GM21528 (cell line): ENCODE data around the gene AFG3L2.
"Not testable (repeated sequence)": the region's sequence is repeated elsewhere in the genome, so short reads cannot be mapped to it uniquely, and the experiment has no call there.

ENCODE experiments used
- ATAC-seq: cut with Tn5 transposase; IDR thresholded peaks from one replicate; pipeline ENCODE4 v1.9.1; 2021; ENCODE audit warnings: mild to moderate bottlenecking, moderate library complexity; ENCODE audit not compliant: unreplicated experiment, low FRiP score

The AFG3L2 gene

DNA sequence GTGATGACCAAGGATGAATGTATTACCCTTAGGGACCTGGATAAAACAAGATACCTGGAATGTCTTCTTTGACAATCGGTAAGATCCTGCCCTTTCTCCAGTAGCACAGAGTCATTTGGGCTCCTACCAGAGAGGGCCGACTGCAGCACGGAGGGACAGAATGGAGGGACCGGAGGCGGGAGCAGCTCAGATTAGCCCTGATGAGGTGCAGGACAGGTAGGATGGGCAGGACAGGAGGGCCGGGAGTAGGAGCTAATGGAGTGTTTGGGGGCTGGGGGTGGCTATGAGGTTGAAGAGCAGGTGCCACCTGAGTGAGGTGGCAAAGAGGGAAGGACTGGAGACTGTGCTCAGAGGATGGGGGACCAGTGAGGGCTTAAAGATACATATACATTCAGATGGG, 20.8 kb upstream of the AFG3L2 start:
- no peak for ATAC-seq

DNA sequence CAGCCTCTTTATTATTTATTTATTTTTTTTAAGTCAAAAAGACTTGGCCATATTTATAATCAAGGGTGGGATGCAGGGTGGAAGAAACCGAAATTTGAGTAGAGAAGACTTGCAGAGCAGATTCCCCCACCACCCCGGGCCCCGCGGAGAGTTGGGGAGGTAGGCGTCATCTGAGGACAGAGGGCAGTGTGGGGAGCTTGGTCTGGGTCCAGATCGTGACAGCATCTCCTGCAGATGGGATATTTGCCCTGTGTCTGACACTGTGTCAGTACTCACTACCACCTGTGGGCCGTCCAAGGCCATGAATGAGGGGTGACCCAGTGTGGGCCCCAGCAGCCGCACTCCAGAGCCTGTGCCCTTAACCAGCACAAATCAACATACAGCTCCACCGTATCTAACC, 20.2 kb upstream of the AFG3L2 start:
- no peak for ATAC-seq

GRCh38 chr18:12394428-12394827, 17.4 kb upstream of the AFG3L2 start:
- ATAC-seq = no peak

GRCh38 chr18:12393998-12394397, 17.0 kb upstream of the AFG3L2 start:
- ATAC-seq = no peak

DNA sequence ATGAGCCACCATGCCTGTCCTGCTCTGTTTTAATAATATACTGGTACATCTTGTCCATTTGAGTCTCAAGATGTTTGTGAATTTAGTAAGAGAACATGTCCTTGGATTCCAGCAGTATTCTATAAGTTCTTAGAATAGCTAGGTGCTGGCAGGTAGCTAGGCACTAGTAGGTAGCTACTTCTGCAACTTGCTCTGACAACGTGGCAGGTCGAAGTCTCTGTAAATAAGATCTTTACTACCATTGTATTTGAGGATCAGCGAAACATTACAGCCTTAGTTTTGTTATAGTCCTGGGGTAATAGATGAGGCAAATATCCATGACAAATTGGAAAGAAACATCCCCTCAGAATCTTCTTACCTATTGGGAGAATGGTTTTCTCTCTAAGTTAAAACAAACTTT, 16.5 kb upstream of the AFG3L2 start:
- no peak for ATAC-seq

DNA sequence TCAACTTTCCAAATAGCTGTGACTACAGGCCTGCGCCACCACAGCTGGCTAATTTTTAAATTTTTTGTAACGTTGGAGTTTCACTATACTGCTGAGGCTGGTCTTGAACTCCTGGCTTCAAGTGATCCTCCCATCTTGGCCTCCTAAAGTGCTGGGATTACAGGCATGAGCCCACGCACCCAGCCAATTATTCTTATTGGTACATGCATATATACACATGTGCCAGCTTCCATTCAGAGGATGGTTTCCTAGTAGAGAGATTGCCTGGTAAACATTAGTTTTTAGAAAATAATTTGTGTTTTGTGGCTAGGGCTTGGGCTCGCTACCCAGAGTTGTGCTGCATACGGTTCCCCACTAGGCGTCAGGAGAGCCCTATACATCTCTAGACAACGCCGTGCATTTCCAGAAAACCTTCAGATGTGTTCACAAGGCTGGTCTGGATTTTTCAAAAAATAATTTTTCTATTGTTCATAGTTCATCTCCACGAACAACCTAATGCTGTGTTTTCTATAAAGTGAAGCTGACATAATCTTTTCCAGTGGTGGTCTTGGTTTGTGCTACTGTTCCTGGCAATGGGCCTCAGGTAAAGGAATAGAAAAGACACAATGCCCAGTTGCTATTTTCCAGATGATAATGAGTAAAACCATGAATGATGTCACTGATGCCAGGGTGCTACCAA, 14.6 kb upstream of the AFG3L2 start:
- no peak for ATAC-seq

GRCh38 chr18:12388442-12388841, 11.4 kb upstream of the AFG3L2 start:
- ATAC-seq = no peak

GRCh38 chr18:12384261-12384660, 7.2 kb upstream of the AFG3L2 start:
- ATAC-seq = no peak

DNA sequence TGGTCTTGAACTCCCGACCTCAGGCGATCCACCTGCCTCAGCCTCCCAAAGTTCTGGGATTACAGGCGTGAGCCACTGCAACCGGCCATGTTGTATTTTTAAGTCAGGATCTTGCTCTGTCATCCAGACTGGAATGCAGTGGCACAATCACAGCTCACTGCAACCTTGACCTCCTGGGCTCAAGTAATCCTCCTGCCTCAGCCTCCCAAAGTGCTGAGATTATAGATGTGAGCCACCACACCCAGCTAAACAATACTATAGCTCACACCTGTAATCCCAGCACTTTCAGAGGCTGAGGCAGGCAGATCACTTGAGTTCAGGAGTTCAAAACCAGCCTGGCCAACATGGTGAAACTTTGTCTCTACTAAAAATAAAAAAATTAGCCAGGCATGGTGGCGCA, 6.7 kb upstream of the AFG3L2 start:
- not testable (repeated sequence) for ATAC-seq

DNA sequence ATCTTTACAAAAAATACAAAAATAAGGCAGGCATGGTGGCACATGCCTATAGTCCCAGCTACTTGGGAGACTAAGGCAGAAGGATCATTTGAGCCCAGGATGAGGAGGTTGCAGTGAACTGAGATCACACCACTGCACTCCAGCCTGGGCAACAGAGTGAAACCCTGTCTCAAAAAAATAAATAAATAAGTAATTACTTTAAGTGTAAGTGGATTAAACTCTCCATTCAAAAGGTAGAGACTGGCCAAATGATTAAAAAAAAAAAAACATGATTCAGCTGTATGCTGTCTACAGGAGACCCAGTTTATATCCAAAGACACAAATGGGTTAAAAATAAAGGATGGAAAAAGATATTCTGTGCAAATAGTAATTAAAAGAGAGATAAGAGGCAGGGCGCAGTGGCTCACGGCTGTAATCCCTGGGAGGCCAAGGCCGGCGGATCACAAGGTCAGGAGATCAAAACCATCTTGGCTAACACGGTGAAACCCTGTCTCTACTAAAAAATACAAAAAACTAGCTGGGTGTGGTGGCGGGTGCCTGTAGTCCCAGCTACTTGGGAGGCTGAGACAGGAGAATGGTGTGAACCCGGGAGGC, 5.3 kb upstream of the AFG3L2 start:
- not testable (repeated sequence) for ATAC-seq

- ATAC-seq = not testable (repeated sequence)
Measured at GRCh38 chr18:12378198-12378558, 1.2 kb upstream of the AFG3L2 start.

- ATAC-seq = no peak
Measured at GRCh38 chr18:12377556-12378197, 650 bp upstream of the AFG3L2 start.

GRCh38 chr18:12376034-12376753, 833 bp downstream of the AFG3L2 start:
- no peak for ATAC-seq

GRCh38 chr18:12374401-12374800, 2.6 kb downstream of the AFG3L2 start:
- ATAC-seq = no peak

DNA sequence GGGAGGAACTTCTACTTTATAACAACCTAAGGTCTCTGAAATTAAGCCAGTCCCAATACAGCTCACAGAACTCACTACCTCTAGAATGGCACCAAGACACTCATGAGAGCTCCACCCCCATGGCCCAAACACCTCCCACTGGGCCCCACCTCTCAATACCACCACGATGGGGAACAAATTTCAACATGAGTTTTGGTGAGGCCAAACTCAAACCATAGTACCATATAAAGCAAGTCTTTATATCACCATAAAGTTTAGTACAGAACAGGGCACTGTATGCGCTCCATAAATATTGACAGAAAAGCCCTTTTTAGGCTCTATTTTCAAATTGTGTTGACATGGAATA, 3.3 kb downstream of the AFG3L2 start:
- ATAC-seq = no peak

- no peak for ATAC-seq
Measured at GRCh38 chr18:12373116-12373770, 3.8 kb downstream of the AFG3L2 start.

DNA sequence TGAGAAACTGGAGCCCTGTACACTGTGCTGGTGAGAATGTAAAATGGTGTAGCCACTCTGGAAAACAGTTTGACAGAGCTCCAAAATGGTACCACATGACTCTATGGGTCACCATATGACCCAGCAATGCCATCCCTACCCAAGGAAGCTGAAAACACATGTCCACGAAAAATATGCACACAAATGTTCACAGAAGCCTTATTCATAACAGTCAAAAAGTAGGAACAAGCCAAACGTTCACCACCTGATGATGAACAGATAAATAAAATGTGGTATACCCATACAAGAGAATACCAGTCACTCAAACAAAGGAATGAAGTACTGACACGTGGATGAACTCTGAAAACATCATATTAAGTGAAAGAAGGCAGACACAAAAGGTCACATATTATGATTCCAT, 4.6 kb downstream of the AFG3L2 start:
- ATAC-seq = no peak

GRCh38 chr18:12371590-12371989, 5.4 kb downstream of the AFG3L2 start:
- ATAC-seq = no peak

DNA sequence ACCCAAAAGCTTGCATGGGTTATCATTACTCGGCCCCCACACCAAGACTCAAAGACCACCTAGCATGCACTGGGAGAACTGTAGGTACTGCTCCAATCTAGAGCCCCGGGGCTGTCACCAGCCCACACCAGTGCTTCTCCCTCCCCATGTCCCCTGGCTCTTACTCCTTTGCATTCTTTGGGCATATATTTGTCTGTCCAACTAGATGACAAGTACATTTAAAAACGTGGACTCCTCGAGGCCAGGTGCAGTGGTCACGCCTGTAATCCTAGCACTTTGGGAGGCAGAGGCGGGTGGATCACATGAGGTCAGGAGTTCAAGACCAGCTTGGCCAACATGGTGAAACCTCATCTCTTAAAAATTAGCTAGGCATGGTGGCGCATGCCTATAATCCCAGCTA, 7.8 kb downstream of the AFG3L2 start:
- no peak for ATAC-seq

DNA sequence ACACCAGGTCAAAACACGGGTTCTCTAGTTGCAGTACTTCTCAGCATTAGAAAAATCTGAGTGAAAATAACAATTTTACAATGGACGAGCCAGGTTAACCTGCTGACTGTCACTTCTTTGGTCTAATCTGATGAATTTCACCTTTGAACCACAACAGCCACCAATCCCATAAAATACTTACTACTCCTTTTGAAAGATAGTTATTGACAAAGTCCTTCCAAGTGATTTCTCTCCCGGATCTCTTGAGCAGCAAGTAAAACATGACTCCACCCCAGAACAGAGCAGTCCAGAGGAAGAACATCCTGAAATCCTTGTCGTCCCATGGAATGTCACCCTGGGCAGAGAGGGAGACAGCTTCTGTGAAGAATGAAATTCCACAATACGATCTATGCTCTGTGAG, 10.2 kb downstream of the AFG3L2 start:
- ATAC-seq = no peak

DNA sequence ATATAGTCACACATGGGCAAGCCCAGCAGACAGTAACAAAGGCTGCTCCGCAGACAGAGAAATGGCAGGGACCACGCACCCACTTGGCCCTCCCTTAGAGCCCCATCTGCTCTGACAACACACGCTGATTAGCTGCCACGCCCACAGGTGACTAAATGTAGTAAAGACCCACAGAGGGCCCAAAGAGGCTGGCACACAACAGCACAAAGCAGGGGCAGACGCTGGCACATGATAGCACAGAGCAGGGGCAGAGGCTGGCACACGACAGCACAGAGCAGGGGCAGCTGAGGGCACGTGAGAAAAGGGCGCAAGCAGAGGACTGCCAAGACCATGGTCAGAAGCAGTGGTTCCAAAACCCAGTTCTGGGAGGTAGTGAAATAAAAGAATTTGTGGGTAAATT, 10.6 kb downstream of the AFG3L2 start:
- ATAC-seq = no peak
